OCI-M2 (cell line): ENCODE measurements around the gene NT5C.
"Not testable (repeated sequence)": the region's sequence is repeated elsewhere in the genome, so short reads cannot be mapped to it uniquely, and the experiment has no call there.

ENCODE experiments used
- DNase-seq: peaks from one replicate; lab custom pipeline; 2025; ENCODE audit not compliant: unreplicated experiment; lab: John Stamatoyannopoulos, UW

Gene NT5C

DNA sequence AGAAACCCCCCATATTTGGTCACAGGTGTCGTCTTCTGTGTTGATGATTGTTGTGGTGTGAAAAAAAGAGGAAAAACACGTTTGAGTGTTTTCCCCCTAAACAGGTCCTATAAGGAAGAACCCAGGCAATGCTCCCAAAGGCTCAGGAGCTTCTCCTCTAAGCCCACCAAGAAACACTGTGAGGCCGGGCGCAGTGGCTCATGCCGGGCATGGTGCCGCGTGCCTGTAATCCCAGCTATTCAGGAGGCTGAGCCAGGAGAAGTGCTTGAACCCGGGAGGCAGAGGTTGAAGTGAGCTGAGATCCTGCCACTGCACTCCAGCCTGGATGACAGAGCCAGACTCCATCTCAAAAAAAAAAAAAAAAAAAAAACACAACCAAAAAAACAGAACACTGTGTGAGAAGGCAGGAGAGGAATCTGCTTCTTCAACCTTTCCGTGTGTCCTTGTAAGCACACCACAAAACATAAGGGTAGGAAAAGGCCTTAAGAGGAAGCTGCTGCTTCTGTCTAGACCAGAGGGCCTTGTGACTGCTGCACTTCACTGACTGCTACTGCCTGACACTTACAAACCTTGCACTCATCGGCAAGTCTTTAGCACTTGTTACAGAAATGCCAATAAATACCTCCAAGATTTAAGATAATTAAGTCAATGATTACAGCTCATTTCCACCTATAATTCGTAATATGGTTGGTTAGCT lies 13.4 kb upstream of the NT5C start:
- no peak for DNase-seq

GRCh38 chr17:75142236-75142971 lies 10.9 kb upstream of the NT5C start:
- no peak for DNase-seq

DNA sequence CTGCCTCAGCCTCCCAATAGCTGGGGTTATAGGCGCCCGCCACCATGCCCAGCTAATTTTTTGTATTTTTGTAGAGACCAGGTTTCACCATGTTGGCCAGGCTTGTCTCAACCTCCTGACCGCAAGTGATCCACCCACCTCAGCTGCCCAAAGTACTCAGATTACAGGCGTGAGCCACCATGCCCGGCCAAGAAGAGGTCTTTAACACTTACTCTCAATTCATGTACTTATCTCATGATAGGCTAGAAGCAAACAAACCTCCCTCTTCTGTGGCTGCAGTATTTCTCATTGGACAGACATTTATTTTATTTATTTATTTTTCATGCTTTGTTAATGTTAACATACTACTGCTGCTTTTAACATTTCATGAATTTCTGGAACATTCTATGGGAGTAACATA lies 7.0 kb upstream of the NT5C start:
- DNase-seq, result no peak

DNA sequence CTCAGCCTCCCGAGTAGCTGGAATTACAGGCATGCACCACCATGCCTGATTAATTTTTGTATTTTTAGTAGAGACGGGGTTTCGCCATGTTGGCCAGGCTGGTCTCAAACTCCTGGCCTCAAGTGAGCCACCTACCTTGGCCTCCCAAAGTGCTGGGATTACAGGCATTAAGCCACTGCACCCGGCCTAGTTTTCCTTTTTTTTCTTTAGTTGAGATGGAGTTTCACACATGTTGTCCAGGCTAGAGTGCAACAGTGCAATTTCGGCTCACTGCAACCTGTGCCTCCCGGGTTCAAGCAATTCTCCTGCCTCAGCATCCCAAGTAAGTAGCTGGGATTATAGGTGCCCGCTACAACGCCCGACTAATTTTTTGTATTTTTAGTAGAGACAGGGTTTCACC lies 6.2 kb upstream of the NT5C start:
- not testable (repeated sequence) for DNase-seq

GRCh38 chr17:75135946-75136345 lies 4.4 kb upstream of the NT5C start:
- no peak for DNase-seq

GRCh38 chr17:75135452-75135851 lies 3.9 kb upstream of the NT5C start:
- DNase-seq, result no peak

DNA sequence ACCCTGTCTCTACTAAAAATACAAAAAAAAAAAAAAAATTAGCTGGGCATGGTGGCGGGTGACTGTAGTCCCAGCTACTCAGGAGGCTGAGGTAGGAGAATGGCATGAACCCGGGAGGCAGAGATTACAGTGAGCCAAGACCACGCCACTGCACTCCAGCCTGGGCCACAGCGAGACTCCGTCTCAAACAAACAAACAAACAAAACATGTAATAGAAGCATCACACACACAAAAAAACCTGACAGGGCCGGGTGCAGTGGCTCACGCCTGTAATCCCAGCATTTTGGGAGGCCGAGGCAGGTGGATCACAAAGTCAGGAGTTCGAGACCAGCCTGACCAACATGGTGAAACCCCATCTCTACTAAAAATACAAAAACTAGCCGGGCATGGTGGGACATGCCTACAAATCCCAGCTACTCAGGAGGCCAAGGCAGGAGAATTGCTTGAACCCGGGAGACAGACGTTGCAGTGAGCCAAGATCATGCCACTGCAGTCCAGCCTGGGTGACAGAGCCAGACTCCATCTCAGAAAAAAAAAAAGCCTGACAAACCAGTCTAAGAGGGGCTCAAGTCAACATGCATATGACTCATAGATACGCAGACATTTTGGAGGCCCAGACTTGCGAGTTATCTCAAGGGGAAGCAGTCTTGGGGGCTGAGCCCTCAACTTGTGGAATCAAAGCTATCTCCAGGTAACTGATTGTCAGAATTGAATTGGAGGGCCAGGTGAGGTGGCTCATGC lies 2.2 kb upstream of the NT5C start:
- not testable (repeated sequence) for DNase-seq

GRCh38 chr17:75133001-75133400 lies 1.5 kb upstream of the NT5C start:
- DNase-seq, result no peak

GRCh38 chr17:75132018-75133000 lies 767 bp upstream of the NT5C start:
- not testable (repeated sequence) for DNase-seq

DNA sequence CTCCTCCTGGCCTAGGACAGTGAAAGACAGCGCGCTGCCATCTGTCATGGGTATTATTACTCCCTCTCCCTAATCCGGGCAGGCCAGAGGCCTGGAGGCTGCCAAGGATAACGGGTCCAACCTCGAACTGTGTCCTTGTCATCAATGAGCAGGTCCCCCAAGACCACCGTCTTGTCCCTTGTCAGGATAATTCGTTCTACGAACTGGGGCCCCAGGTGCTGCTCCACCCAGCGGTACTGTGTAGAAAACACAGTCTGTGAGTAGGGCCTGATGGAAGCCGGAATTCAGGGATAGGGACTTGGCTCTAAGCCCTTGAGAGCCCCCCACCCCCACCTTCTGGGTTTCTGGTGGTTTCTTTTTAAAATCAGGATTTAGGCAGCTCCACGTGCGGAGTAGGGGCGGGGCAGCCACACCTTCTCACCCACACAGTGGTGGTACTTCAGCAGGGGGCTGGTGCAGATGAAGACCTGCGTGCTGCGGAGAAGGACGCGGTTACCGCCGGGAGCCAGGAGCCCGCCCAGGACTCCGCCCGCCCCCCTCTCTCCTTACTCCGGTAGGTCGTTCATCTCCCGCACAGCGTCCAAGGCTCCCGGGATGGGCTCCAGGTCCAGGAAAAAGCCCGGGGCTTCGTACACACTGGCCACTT lies 787 bp downstream of the NT5C start:
- DNase-seq, result no peak

GRCh38 chr17:75130059-75130631 lies 1.4 kb downstream of the NT5C start:
- DNase-seq, result no peak

DNA sequence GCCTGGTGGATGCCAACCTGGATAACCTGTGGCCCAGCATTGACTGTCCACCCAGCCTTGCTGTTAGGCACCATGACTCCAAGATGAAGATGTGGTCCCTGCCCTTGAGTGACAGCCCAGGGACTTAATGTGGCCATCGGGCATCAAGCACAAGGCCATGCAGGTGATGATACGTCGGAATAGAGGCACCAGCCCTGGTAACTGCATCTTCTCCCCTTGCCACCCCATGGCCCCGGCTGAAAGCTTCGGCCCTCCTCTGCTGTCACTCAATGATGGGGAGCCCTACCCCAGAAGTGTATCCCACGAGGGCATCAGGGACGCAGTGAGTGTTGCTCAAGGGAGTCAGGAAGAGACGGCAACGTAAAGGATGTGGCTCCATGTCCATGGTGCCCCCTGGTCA lies 2.0 kb downstream of the NT5C start:
- no peak for DNase-seq

- no peak for DNase-seq
Measured at GRCh38 chr17:75128694-75129505, 2.6 kb downstream of the NT5C start.

DNA sequence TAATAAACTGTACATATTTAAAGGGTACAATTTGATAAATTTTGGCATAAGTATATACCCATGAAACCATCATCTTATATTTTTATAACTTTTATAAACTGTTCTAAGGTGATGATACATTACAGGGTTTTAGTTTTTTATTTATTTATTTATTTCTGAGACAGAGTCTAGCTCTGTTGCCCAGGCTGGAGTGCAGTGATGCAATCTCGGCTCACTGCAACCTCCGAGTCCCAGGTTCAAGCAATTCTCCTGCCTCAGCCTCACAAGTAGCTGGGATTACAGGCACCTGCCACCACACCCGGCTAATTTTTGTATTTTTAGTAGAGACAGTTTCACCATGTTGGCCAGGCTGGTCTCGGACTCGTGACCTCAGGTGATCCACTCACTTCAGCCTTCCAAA lies 3.6 kb downstream of the NT5C start:
- not testable (repeated sequence) for DNase-seq

GRCh38 chr17:75126954-75127353 lies 4.6 kb downstream of the NT5C start:
- DNase-seq, result no peak

DNA sequence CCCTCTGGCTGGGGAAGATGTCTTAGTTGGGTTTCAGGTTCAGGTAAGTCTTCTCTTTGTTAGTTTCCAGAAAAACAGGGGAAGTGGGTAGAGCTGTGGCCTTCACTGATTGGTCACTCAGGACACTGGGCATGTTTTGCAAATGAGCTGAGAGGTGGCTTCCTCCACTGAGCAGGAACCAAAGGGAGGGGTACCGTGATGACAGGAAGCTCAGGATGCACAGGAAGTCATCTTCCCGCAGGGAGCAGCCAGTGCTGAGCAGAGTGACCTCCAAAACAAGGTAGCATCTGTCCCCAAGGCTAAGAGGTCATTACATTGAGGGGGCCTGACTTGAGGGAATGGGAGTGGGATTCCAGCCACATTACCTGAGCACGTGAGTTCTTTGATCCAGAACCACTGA lies 5.6 kb downstream of the NT5C start:
- DNase-seq, result no peak

GRCh38 chr17:75124819-75125162 lies 6.8 kb downstream of the NT5C start:
- DNase-seq, result no peak

DNA sequence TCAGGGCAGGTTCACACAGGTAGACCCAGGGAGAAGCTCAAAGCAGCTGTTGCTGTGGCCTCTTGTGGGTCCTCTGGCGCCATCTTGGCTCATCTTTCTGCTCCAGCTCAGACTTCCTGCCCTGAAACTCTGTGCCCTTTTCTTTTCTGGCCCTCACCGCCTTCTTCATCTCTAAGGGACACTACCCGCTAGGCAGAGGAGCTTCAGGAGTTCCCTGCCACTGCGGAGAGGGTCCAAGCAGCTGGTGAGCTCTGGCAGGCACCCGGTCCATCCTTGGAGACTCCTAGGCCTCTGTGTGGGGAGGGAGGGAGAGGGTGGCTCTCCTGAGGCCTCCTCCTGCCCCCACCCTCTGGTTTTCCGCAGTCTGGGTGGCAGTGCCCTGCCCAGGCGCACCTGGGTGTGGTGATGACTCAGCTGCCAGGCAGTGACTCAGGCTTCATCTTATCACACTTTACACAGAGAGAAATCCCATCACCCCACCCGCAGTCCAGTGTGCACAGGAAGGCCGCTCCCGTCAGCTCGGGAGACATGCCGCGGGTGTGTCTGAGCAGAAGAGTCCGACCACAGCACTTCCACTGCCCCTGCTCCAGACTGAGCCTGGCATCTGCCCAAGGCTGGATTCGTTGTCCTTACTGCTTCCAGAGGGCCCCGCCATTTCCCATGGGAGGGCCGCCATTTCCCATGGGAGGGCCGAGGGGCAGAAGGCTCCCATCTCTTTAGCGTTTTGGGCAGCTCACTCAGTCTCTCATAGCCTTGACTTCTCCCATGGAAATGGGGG lies 7.3 kb downstream of the NT5C start:
- DNase-seq, result no peak

DNA sequence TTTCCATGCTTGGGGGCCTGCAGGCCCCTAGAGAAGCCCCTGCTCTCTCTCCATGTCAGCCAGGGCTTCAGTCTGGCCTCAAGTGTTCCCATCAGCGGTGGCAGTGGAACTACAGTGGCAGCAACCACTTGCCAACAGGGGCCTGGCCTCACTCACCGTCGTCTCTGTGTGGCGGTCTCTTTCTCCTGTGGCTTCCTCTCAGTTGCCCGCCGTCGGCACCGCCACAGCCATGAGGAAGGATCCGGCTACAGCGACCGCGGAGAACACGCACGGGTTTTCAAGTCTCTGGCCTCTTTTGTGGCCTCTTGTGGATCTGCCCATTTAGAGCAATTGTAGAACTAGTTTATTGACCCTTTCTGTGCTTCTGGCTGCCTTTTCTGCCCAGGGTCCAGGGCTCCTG lies 13.2 kb downstream of the NT5C start:
- no peak for DNase-seq
